Measurements from ENCODE around the gene EPM2AIP1. TPM values are rescaled to one million over a fixed set of nuclear protein-coding genes. Genes with fewer than 3 reads are reported as not detected.
"Not testable (repeated sequence)": the region's sequence is repeated elsewhere in the genome, so short reads cannot be mapped to it uniquely, and the experiment has no call there.

Gene EPM2AIP1
- polyA plus RNA-seq, 1 of the 3 experiments (the other 2 are of a cell fraction), result 4.7 TPM

GRCh38 chr3:36956155-36956554 lies 36.8 kb downstream of the EPM2AIP1 start (continued):
- TF ChIP-seq PBX3 (IDR thresholded peaks at IDR 0.05), result no peak
- TF ChIP-seq CHD2 (IDR thresholded peaks at IDR 0.05; ENCODE audit: low read length, partially characterized antibody), result peak; percentile 52
- no peak for TF ChIP-seq EZH2phosphoT487 (IDR thresholded peaks at IDR 0.05; ENCODE audit: borderline replicate concordance, low read depth)
- TF ChIP-seq IRF3 (IDR thresholded peaks at IDR 0.05; ENCODE audit: low read depth, low read length), result no peak
- no peak for TF ChIP-seq ZBTB33 (IDR thresholded peaks at IDR 0.05; ENCODE audit: borderline replicate concordance, low read depth)
- peak; percentile 84 for TF ChIP-seq GATA2 (CRISPR knock-in tag; IDR thresholded peaks at IDR 0.05)
- TF ChIP-seq NRF1 (IDR thresholded peaks at IDR 0.05; ENCODE audit: low read depth, low read length), result no peak
- TF ChIP-seq FOXJ3 (CRISPR knock-in tag; IDR thresholded peaks at IDR 0.05), result no peak
- no peak for TF ChIP-seq TAF1 (IDR thresholded peaks at IDR 0.05; ENCODE audit: borderline replicate concordance, low read depth, low read length)

- H3K27ac ChIP-seq (ENCODE audit: low read depth in 2 of 2, low read length in 1 of 2), result no peak overlapping the region
- TF ChIP-seq PBX3 (IDR thresholded peaks at IDR 0.05), result no peak
- no peak for TF ChIP-seq MAX (IDR thresholded peaks at IDR 0.05; ENCODE audit: low read depth)
- TF ChIP-seq EZH2phosphoT487 (IDR thresholded peaks at IDR 0.05; ENCODE audit: borderline replicate concordance, low read depth), result no peak
- no peak for TF ChIP-seq RCOR1 (IDR thresholded peaks at IDR 0.05; ENCODE audit: low read length)
- TF ChIP-seq CHD2 (IDR thresholded peaks at IDR 0.05; ENCODE audit: low read length, partially characterized antibody), result no peak
- no peak for TF ChIP-seq FOXM1 (IDR thresholded peaks at IDR 0.05; ENCODE audit: low read depth)
- H3K9me2 ChIP-seq, result no peaks in the 10 kb centered on the region
- ChIA-PET POLR2A (no interaction called here), CTCF (interaction anchor here (1.1 to 7.8 kb wide), 3 partner anchors 15 to 225 kb away, joined by 3 to 37 read pairs (median 7); partner anchors contain the start of genes EPM2AIP1 and MLH1)
- no peaks in the 10 kb centered on the region for H3K79me2 ChIP-seq (ENCODE audit: insufficient read depth)
- H4K20me1 ChIP-seq (ENCODE audit: insufficient read depth), result no peaks in the 10 kb centered on the region
- H3K9me3 ChIP-seq, result no peaks in the 10 kb centered on the region
- DNase-seq, result no peak
- no peaks in the 10 kb centered on the region; the same call in 1 of the 2 replicates for H3K27me3 ChIP-seq (ENCODE audit: insufficient read depth)
- H3F3A ChIP-seq (replicated peaks; ENCODE audit: insufficient read depth), result no peaks in the 10 kb centered on the region
- no peak overlapping the region for H3K4me2 ChIP-seq
- peaks cover 12 to 28% of the 10 kb centered on the region in 2 experiments; a peak in 3 of 4 replicates for H3K4me1 ChIP-seq (ENCODE audit: control insufficient read depth in 1 of 2, insufficient read depth in 2 of 2, low read depth in 1 of 2, low read length in 1 of 2)
- H3K36me3 ChIP-seq (replicated peaks in 1 of 2; ENCODE audit: control insufficient read depth in 1 of 2, insufficient read depth in 2 of 2, low read length in 1 of 2), result no peaks in the 10 kb centered on the region
- no peak overlapping the region for H3K9ac ChIP-seq
- no peak overlapping the region for H3K4me3 ChIP-seq (ENCODE audit: low read depth in 2 of 2, low read length in 1 of 2)
- H2AFZ ChIP-seq (ENCODE audit: low read depth), result no peak overlapping the region
Measured at GRCh38 chr3:36954452-36955134, 38.3 kb downstream of the EPM2AIP1 start.

- H3K9me2 ChIP-seq; DNase-seq; H3K27me3 ChIP-seq (ENCODE audit: insufficient read depth); H3K4me2 ChIP-seq; H3K9ac ChIP-seq; H3K4me1 ChIP-seq (ENCODE audit: control insufficient read depth in 1 of 2, insufficient read depth in 2 of 2, low read depth in 1 of 2, low read length in 1 of 2); POLR2A ChIA-PET; H3K36me3 ChIP-seq (replicated peaks in 1 of 2; ENCODE audit: control insufficient read depth in 1 of 2, insufficient read depth in 2 of 2, low read length in 1 of 2); H3K79me2 ChIP-seq (ENCODE audit: insufficient read depth); H2AFZ ChIP-seq (ENCODE audit: low read depth); H3K9me3 ChIP-seq; H4K20me1 ChIP-seq (ENCODE audit: insufficient read depth); H3K27ac ChIP-seq (ENCODE audit: low read depth in 2 of 2, low read length in 1 of 2); H3K4me3 ChIP-seq (ENCODE audit: low read depth in 2 of 2, low read length in 1 of 2); H3F3A ChIP-seq (replicated peaks; ENCODE audit: insufficient read depth): not testable (repeated sequence)
- 60% methylated on average over 5 of the region's 5 CpGs for WGBS (ENCODE audit: low lambda C conversion rate)
- CTCF ChIA-PET, result interaction anchor here (3.3 kb wide), 1 partner anchor 11 kb away, joined by 12 read pairs; no protein-coding TSS in a partner anchor
Measured at GRCh38 chr3:36947814-36948213, 45.1 kb downstream of the EPM2AIP1 start.

Data from SK-N-SH (cell line).